AG09309 (cell line): ENCODE measurements around the gene RPRD1A.

ENCODE experiments used
- DNase-seq: peaks from one replicate; pipeline ENCODE4 v3.0.0-alpha.2; 2010; ENCODE audit warnings: low read depth
- H3K4me3 ChIP-seq: 2 replicates; pipeline ENCODE4 v1.5.1; 2011; ENCODE audit warnings: mild to moderate bottlenecking, low read depth, low read length, moderate library complexity; ENCODE audit not compliant: control insufficient read depth
- CTCF ChIP-seq: IDR thresholded peaks from 2 replicates; pipeline ENCODE4 v1.5.1; 2011; ENCODE audit warnings: mild to moderate bottlenecking, low read depth, low read length, inconsistent platforms; ENCODE audit not compliant: insufficient read depth, control insufficient read depth; ENCODE audit errors: missing control alignments

The RPRD1A gene

DNA sequence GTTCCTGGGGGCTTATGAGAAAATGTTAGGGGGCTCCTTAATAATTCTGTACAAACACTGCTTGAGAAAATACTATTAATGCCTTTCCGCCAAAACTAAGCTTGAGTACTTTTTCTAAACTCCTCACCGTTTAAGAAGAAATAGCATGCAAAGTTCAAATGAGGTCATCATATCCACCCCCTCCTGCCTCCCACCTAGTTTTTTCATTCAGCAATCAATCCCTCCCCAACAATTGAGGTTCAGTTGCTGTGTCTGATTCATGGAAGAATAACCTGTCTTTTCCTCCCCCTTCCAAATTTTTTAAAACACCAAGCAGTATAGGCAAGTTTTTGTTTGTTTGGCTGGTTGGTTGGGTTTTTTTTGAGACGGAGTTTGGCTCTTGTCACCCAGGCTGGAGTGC is 119.3 kb downstream of the RPRD1A start:
- no peak for DNase-seq
- no peak for TF ChIP-seq CTCF
- no peak overlapping the region for H3K4me3 ChIP-seq

GRCh38 chr18:35942661-35943060 is 124.7 kb downstream of the RPRD1A start:
- TF ChIP-seq CTCF: no peak
- DNase-seq: no peak
- H3K4me3 ChIP-seq: no peak overlapping the region

GRCh38 chr18:35942133-35942532 is 125.2 kb downstream of the RPRD1A start:
- TF ChIP-seq CTCF: no peak
- DNase-seq: no peak
- no peak overlapping the region for H3K4me3 ChIP-seq

DNA sequence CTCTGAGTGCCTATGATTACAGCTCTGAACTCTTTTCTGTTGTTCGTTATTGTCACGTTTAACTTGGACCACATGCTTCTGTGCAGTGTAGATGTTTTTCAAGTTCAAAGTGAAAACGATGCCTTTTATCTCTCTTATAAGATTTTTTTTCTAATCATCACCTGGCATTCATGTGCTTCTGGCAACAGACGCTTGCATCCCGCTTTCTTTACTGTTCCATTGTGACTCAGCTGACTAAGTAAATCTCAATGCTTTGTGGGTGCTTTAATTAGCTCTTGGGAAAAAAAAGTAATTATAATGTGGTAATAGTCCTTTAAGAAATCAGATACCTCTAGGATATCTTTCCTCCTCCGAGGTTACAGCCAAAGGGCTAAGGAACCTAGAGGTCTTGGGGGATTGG is 126.1 kb downstream of the RPRD1A start:
- no peak for TF ChIP-seq CTCF
- no peak overlapping the region for H3K4me3 ChIP-seq
- no peak for DNase-seq
